Thyroid gland (tissue), 4 donors: Measurements from ENCODE around the gene SEC31B. TPM values are rescaled to one million over a fixed set of nuclear protein-coding genes. Genes with fewer than 3 reads are reported as not detected.

Experiments used
- DNase-seq, 2 donors: peaks; one replicate each; pipeline ENCODE4 v3.0.0-alpha.2; 2019
- H3K27ac ChIP-seq, 3 donors: fragments of 200-600 bp; sonication (generic); 1 replicate in 2 of 3; 2 replicates in 1 of 3; pipeline ENCODE4 v1.5.1; 2016 to 2019; ENCODE audit warnings: mild to moderate bottlenecking in 1 of 3, moderate library complexity in 1 of 3
- H3K27me3 ChIP-seq: fragments of 200-600 bp; sonication (generic); one replicate; pipeline ENCODE4 v1.5.1; 2019
- H3K36me3 ChIP-seq, 2 donors: fragments of 200-600 bp; sonication (generic); one replicate each; pipeline ENCODE4 v1.5.1; 2016 to 2019
- H3K4me1 ChIP-seq, 2 donors: fragments of 200-600 bp; sonication (generic); one replicate each; pipeline ENCODE4 v1.5.1; 2017 to 2019
- H3K4me3 ChIP-seq, 3 donors: fragments of 200-600 bp; sonication (generic); replicated peaks in 1 of 3; 1 replicate in 2 of 3; 2 replicates in 1 of 3; pipeline ENCODE4 v1.5.1; 2016; ENCODE audit warnings: mild to moderate bottlenecking in 1 of 3
- H3K9me3 ChIP-seq: fragments of 200-600 bp; sonication (generic); one replicate; pipeline ENCODE4 v1.5.1; 2017
- POLR2A ChIP-seq, 2 donors: fragments of 450-650 bp; IDR thresholded peaks; one replicate each; pipeline ENCODE4 v1.6.1; 2017; ENCODE audit warnings: antibody characterized with exemption in 2 of 2, mild to moderate bottlenecking in 2 of 2, moderate library complexity in 1 of 2
- WGBS, 2 donors: methylation state at CpG; one replicate each; pipeline ENCODE4 v1.1.5; 2017; 5-methylcytosine and 5-hydroxymethylcytosine counted together
- intact Hi-C: fragments of 100-400 bp; cut with DNase I; formaldehyde crosslinking; loops from one replicate; pipeline ENCODE4 v1.15.1; 2023
- total RNA-seq, 4 donors: library from RNA; depleted of rRNA; stranded (reverse); fragments of >200 nt; gene quantifications; one replicate each; pipeline ENCODE4 v1.2.3, GENCODE V29; 2016
- TF ChIP-seq, protein P1 (sequence below), 6 experiments: fragments of 200-600 bp in 3 of 6; fragments of 450-650 bp in 3 of 6; sonication (generic) in 3 of 6; IDR thresholded peaks; one replicate each; pipeline ENCODE4 v1.5.1; 2016 to 2019; ENCODE audit warnings: antibody characterized with exemption in 6 of 6, mild to moderate bottlenecking in 2 of 6, inconsistent platforms in 1 of 6, moderate library complexity in 1 of 6

Gene SEC31B, protein sequence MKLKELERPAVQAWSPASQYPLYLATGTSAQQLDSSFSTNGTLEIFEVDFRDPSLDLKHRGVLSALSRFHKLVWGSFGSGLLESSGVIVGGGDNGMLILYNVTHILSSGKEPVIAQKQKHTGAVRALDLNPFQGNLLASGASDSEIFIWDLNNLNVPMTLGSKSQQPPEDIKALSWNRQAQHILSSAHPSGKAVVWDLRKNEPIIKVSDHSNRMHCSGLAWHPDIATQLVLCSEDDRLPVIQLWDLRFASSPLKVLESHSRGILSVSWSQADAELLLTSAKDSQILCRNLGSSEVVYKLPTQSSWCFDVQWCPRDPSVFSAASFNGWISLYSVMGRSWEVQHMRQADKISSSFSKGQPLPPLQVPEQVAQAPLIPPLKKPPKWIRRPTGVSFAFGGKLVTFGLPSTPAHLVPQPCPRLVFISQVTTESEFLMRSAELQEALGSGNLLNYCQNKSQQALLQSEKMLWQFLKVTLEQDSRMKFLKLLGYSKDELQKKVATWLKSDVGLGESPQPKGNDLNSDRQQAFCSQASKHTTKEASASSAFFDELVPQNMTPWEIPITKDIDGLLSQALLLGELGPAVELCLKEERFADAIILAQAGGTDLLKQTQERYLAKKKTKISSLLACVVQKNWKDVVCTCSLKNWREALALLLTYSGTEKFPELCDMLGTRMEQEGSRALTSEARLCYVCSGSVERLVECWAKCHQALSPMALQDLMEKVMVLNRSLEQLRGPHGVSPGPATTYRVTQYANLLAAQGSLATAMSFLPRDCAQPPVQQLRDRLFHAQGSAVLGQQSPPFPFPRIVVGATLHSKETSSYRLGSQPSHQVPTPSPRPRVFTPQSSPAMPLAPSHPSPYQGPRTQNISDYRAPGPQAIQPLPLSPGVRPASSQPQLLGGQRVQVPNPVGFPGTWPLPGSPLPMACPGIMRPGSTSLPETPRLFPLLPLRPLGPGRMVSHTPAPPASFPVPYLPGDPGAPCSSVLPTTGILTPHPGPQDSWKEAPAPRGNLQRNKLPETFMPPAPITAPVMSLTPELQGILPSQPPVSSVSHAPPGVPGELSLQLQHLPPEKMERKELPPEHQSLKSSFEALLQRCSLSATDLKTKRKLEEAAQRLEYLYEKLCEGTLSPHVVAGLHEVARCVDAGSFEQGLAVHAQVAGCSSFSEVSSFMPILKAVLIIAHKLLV
- total RNA-seq, result 1 to 10 TPM; 4.2 to 8.9 (median 6.9) TPM

DNA sequence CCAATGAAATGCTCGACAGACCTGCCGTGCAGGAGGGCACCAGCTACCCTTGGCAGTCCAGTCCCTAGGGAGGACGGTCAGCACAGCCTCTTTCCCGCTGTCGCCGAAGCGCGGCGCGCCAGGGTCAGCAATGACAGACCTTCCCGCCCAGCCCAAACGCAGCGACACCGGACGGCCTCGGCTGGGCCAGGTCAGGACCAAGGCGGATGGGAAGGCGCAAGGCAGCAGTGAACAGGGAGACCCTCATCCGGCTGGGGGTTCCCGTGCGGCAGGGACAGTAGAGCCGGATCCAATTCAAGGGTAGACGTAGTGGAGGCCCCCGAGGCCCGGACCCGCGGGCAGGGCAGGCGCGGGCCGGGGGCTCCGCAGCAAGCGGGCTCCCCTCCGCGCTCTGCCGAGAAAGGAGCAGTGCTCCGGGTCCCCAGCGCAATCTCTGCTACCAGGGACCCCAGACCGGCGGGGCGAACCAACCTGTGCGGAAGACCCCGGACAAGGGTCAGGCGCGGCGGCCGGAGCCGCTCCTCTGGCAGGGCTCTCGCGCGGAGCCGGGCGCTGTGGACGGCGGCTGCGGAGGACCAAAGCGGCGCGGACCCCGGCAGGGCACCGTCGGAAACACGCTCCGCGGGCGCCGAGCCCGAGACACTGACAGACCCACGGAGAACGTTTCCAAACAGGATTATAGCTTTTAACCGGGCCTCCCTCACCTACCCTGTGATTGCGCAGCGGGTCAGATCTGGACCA lies at the start of gene SEC31B:
Gene SEC31B, minus strand, starts transcription at position 551 of the 741 bp plus-strand sequence. CDS start 2,909 bp downstream, outside the sequence.
- intact Hi-C loops, result no loop called here
- Histone ChIP-seq H3K4me1 (peaks cover 10 to 13% of the 10 kb centered on the region in 2 donors), H3K4me3 (peak within 1 kb of the TSS in 1 of 3 donors; percentile 39), H3K36me3 (peaks cover 6 to 16% of the 10 kb centered on the region in 2 donors), H3K9me3 (no peaks in the 10 kb centered on the region), H3K27me3 (no peaks in the 10 kb centered on the region), H3K27ac (no peak within 1 kb of the TSS)
- TF ChIP-seq, protein P1, sequence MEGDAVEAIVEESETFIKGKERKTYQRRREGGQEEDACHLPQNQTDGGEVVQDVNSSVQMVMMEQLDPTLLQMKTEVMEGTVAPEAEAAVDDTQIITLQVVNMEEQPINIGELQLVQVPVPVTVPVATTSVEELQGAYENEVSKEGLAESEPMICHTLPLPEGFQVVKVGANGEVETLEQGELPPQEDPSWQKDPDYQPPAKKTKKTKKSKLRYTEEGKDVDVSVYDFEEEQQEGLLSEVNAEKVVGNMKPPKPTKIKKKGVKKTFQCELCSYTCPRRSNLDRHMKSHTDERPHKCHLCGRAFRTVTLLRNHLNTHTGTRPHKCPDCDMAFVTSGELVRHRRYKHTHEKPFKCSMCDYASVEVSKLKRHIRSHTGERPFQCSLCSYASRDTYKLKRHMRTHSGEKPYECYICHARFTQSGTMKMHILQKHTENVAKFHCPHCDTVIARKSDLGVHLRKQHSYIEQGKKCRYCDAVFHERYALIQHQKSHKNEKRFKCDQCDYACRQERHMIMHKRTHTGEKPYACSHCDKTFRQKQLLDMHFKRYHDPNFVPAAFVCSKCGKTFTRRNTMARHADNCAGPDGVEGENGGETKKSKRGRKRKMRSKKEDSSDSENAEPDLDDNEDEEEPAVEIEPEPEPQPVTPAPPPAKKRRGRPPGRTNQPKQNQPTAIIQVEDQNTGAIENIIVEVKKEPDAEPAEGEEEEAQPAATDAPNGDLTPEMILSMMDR (IDR thresholded peaks at IDR 0.05), result no peak
- no peak for TF ChIP-seq POLR2A (IDR thresholded peaks at IDR 0.05)
- DNase-seq, result peak; percentile 45 to 46
- 3 to 4% methylated on average over 24 to 41 of the region's 72 CpGs for WGBS, 2 donors

DNA sequence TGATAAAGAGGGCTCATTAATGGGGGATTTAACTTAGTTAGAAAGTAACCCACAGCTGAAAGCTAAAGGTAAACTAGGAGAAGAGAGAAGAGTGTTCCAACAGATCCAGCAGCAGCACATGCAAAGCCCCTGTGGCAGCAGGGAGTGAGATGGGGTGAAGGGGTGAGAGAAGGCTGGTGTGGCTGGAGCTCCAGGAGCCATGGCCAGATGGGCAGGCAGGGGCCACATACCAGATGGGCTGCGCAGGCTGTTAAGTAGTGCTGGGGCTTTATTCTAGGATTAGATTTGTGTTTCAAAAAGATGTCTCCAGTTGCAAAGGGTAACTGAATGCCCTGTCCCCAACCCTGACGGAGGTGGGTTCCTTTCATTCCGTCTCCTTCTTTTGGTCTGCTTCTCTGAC lies 49.3 kb upstream of the SEC31B start:
- no peaks in the 10 kb centered on the region for H3K4me1 ChIP-seq
- H3K36me3 ChIP-seq, result no peaks in the 10 kb centered on the region
- no peak for TF ChIP-seq POLR2A (IDR thresholded peaks at IDR 0.05)
- TF ChIP-seq, protein P1 (IDR thresholded peaks at IDR 0.05), result no peak
- intact Hi-C loops, result no loop called here
- H3K9me3 ChIP-seq, result no peaks in the 10 kb centered on the region
- no peak overlapping the region for H3K4me3 ChIP-seq
- 77 to 79% methylated on average over 3 of the region's 3 CpGs for WGBS, 2 donors
- H3K27me3 ChIP-seq, result peaks cover 3% of the 10 kb centered on the region
- no peak overlapping the region for H3K27ac ChIP-seq
- DNase-seq, result no peak

DNA sequence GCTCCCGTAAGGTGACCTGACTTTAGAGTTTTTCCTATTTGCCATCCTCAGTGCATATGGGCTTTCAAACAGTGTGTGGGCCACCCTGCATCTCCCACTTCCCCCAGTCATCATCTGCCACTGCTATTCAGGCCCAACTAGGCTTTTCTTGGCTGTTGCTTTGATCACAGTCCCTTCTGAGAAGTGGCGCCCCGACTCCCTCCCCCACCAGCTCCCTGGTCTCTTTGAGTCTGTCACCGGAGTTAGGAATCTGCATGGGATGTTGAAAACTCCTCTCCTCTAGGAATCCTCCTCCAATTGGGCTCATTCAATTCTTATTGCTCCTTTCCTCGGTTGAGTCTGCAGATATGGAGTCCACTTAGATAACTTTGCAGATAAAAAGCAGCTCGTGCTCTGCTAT lies 48.2 kb upstream of the SEC31B start:
- DNase-seq, result no peak
- 25 to 26% methylated on average over 6 of the region's 6 CpGs for WGBS, 2 donors
- Histone ChIP-seq H3K27me3 (peaks cover 3% of the 10 kb centered on the region), H3K27ac (no peak overlapping the region), H3K9me3 (no peaks in the 10 kb centered on the region), H3K4me3 (no peak overlapping the region), H3K36me3 (no peaks in the 10 kb centered on the region), H3K4me1 (peaks cover 0 to under 1% of the 10 kb centered on the region in 2 donors)
- intact Hi-C loops, result no loop called here
- TF ChIP-seq POLR2A (IDR thresholded peaks at IDR 0.05), result no peak
- TF ChIP-seq, protein P1 (IDR thresholded peaks at IDR 0.05), result no peak

DNA sequence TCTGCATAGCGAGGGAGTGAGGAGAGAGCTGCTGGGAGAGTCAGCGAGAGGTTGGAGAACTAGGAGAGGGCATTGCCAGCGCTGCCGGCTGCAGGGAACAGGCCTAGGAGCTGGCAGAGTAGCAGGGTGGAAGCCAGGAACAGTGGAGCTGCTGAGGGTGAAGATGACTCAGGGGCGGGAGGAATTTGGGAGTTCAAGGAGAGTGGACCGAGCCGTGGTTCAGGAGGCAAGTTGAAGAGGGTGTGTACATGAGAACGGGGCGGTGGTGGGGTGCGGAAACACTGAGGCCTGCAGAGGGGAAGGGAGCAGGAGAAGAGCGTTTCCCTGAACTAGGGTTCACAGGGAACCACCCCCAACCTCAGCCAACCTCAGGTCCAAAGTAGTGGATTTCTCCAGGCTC lies 47.6 kb upstream of the SEC31B start:
- Histone ChIP-seq H3K27me3 (peaks cover 9% of the 10 kb centered on the region), H3K9me3 (no peaks in the 10 kb centered on the region), H3K27ac (no peak overlapping the region), H3K36me3 (no peaks in the 10 kb centered on the region), H3K4me1 (peaks cover 3 to 6% of the 10 kb centered on the region in 2 donors), H3K4me3 (no peak overlapping the region)
- TF ChIP-seq POLR2A (IDR thresholded peaks at IDR 0.05), result no peak
- TF ChIP-seq, protein P1 (IDR thresholded peaks at IDR 0.05), result no peak
- intact Hi-C loops, result no loop called here
- DNase-seq, result no peak
- 41 to 43% methylated on average over 11 of the region's 11 CpGs for WGBS, 2 donors
